Stimulated activated CD8-positive, alpha-beta memory T cell treated with anti-CD3 and anti-CD28 coated beads, Interleukin-12 subunit alpha, Interleukin-12 subunit beta, amount 100 ng/mL, for 24 hours (primary cell): ENCODE data around the gene CDCA3.
"Not testable (repeated sequence)": the region's sequence is repeated elsewhere in the genome, so short reads cannot be mapped to it uniquely, and the experiment has no call there.

Experiments used
- DNase-seq: peaks from one replicate; pipeline ENCODE4 v3.0.0-alpha.2; 2020; ENCODE audit errors: extremely low read depth

Gene CDCA3

GRCh38 chr12:6851153-6851920 lies at the start of gene CDCA3:
Gene CDCA3 (minus strand): TSS chr12:6851286. CDS start chr12:6850952, 334 bp downstream.
- DNase-seq = peak; percentile 79

- DNase-seq = no peak
These were observed 48.9 kb upstream of the CDCA3 start for GRCh38 chr12:6899837-6900519.

- no peak for DNase-seq
These were observed 48.3 kb upstream of the CDCA3 start for GRCh38 chr12:6899427-6899826.

- no peak for DNase-seq
These were observed 45.9 kb upstream of the CDCA3 start for GRCh38 chr12:6896846-6897435.

GRCh38 chr12:6894321-6894720 lies 43.2 kb upstream of the CDCA3 start:
- no peak for DNase-seq

GRCh38 chr12:6892683-6893082 lies 41.6 kb upstream of the CDCA3 start:
- DNase-seq = not testable (repeated sequence)

GRCh38 chr12:6891646-6892001 lies 40.5 kb upstream of the CDCA3 start:
- no peak for DNase-seq

- DNase-seq = peak; percentile 97
These were observed 39.9 kb upstream of the CDCA3 start for GRCh38 chr12:6890789-6891645.

GRCh38 chr12:6889775-6890573 lies 38.9 kb upstream of the CDCA3 start:
- DNase-seq = not testable (repeated sequence)

- DNase-seq = not testable (repeated sequence)
These were observed 37.7 kb upstream of the CDCA3 start for GRCh38 chr12:6888794-6889193.

GRCh38 chr12:6888360-6888759 lies 37.3 kb upstream of the CDCA3 start:
- DNase-seq = no peak

GRCh38 chr12:6887460-6887859 lies 36.4 kb upstream of the CDCA3 start:
- no peak for DNase-seq

- not testable (repeated sequence) for DNase-seq
These were observed 35.3 kb upstream of the CDCA3 start for GRCh38 chr12:6886206-6886999.

GRCh38 chr12:6884539-6884938 lies 33.5 kb upstream of the CDCA3 start:
- DNase-seq = no peak

GRCh38 chr12:6883683-6884082 lies 32.6 kb upstream of the CDCA3 start:
- no peak for DNase-seq

GRCh38 chr12:6883252-6883651 lies 32.2 kb upstream of the CDCA3 start:
- no peak for DNase-seq

GRCh38 chr12:6879824-6880223 lies 28.7 kb upstream of the CDCA3 start:
- not testable (repeated sequence) for DNase-seq

- not testable (repeated sequence) for DNase-seq
These were observed 22.9 kb upstream of the CDCA3 start for GRCh38 chr12:6874015-6874368.

- peak; percentile 99 for DNase-seq
These were observed 22.3 kb upstream of the CDCA3 start, which contains the start of gene SPSB2 for GRCh38 chr12:6873094-6874014. Gene SPSB2 (minus strand): TSS chr12:6873303. CDS start chr12:6872901, 402 bp downstream.
